Measurements from ENCODE around the gene BCL2. TPM values are rescaled to one million over a fixed set of nuclear protein-coding genes. Genes with fewer than 3 reads are reported as not detected.
A peak's percentile ranks its signal among the peaks of the same experiment; 100 is the strongest.

BCL2 gene
- total RNA-seq, 2 donors from 2014 or later, result 11.6 to 13.5 TPM

DNA sequence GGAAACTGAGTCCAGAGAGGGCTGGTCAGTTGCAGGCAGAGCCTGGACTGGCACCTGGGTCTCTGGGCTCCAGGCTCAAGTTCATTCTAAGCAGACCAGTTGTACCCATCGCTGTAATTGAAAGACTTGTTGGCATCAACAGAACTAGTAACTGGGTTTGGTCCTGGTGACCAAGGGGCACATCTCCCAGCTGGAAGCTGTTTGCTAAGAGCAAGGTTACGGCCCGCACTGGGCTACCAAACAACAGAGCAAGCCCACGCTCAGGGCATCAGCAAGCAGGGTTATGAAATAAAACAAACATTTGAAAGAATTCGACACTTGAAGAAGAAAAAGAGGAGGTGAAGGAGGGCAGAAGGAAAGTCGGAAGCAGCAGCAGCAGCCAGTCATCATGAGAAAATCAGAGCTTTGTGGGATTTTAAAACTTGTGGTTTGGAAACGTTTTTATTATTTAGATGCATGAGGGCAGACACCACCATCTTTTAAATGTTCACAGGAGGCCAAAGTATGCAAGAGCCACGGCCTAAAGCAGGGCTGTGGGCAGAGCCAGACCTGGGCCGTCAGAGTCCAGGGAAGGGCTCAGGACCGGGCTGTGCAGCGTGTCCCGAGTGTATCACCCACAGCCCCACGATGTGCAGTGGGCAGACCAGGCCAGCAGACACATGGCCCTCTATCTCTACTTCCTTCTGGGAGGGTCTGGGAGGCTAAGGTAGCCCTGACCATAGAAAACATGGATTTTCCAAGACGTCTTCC lies 220.3 kb downstream of the BCL2 start:
- intact Hi-C loops (cut with DNase I), result no loop called here
- no peak for DNase-seq (ENCODE audit: low spot score)

DNA sequence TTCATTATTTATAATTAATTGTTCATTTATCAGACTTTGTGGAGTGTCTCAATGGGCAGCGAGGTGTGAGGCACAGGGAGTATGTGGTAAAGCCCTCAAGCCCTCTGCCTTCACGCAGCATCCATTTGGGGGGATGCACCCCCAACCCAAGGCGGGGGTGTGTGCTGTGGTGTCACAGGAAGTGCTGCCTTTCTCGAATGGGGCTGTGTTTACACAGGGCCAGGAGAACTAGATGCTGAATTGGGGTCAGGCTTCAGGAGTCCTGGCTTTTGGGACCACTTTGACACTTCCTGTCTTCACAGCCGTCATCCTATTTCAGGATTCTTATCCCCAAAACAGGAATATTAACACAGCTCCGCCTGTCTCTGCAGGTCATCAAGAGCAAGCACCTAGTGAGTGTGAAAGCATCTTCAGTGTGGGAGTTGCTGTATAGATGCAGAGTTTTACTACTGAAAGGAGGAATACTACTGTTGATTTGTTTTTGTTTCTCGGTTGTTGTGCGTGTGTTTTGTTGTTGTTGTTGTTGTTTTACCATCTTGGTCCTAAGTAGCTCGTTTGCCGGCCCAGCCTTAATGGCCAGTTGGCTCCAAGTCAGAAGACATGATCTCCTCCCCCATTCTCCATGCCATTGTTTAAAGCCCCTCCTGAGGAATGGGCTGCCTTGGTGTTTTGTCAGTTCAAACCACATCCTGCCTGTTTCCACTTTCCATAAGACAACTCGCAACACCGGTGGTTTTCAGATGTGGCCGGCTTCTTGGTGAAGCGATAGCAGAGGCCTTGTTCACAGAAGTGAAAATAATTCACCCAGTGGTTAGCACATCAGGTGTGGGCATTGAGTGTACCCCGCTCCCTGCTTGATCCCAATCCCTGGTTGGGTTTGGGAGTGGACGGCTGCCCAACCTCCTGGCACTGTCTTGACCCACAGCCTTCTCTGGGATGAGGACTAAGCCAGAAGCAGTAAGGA lies 221.3 kb downstream of the BCL2 start:
- intact Hi-C loops (cut with DNase I), result no loop called here
- no peak for DNase-seq (ENCODE audit: low spot score)

DNA sequence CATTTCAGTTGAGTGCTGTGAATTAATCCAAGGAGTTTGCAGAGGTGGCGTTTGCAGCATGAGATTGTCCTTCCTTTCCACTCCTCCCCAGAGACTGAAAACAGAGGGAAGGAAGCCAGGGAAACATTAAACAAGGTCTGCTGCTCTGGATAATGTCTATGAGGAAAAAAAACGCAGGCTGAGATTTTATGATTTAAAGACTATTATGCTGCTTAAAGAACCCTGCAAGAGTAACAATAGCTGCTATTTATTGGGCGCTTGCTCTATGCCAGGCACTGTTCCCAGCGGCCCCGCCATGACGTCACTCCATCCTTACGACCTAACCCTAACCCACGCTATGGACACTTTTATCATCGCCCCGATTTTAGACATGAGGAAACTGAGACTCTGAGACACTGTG lies 222.4 kb downstream of the BCL2 start:
- intact Hi-C loops (cut with DNase I), result no loop called here

DNA sequence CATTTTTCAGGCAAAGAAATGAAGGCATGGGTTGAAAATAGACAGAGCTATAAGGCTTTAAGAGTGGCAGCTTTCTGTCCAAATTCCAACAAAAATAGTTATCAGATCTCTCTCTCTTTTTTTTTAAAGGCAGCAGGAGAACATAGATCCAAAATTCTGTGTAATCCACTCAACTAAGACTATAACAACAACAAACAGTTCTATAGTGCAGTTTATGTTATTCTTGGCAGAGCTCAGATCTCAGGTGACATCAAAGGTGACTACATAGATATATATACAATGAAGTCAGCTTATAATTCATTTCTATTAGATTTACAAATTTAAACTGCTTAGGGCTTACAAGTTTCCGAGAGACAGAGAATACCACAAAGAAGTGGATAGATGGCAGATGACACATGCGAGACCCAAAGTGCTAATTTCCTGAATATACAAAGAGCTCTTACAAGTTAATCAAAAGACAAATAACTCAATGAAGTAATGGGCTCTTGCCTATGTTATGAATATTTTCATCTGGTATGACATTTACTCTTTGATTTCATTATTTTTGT lies 223.2 kb downstream of the BCL2 start:
- no peak for DNase-seq (ENCODE audit: low spot score)
- intact Hi-C loops (cut with DNase I), result no loop called here

More for the DNA sequence above, 222.4 kb downstream of the BCL2 start:
- DNase-seq (ENCODE audit: low spot score), result no peak

DNA sequence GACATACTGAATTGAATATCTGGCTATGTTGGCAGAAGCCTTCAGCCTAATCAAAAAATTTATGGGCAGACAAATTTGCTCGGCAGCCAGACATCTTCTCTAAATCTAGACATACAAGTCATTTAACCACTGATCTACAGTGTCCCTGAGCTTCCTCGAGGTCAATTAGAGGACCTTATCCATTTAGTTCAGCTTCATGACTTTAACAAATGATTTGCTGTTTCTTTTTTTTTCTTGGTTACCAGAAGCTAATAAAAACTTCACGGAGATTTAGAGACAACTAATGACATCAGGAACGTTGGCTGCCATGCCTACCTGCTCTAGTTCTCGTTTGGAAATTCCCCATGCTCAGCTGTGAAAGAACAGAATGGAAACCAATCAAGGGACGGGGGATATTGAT lies 223.8 kb downstream of the BCL2 start:
- intact Hi-C loops (cut with DNase I), result no loop called here
- DNase-seq (ENCODE audit: low spot score), result no peak

GRCh38 chr18:63091671-63092364 lies 227.8 kb downstream of the BCL2 start:
- DNase-seq (ENCODE audit: low spot score), result no peak
- intact Hi-C loops (cut with DNase I), result no loop called here

GRCh38 chr18:63090334-63090733 lies 229.2 kb downstream of the BCL2 start:
- intact Hi-C loops (cut with DNase I), result no loop called here
- DNase-seq (ENCODE audit: low spot score), result no peak

GRCh38 chr18:63089041-63089440 lies 230.5 kb downstream of the BCL2 start:
- no peak for DNase-seq (ENCODE audit: low spot score)
- intact Hi-C loops (cut with DNase I), result loop anchor here in 1 of 2 donors (5.0 kb wide), 1 partner anchor 452 kb away; no protein-coding TSS in a partner anchor

DNA sequence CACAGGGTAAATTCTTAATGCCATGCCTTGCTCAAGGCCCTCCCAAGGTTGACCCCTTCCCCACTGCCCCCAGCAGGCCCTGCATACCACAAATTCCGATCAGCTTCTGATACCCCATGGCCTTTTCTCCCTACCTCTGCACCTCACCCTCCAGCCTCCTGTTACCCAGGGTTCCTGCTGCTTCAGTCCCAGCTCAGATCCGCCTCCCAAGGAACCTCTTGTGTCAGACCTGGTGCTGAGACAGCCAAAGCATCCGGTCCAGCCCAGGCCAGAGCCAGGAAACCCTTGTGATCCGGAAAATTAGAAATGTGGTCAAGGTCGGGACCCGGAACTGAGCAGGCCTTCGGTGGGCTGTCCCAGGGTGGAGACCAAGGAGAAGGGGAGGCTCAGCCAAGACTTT lies 231.3 kb downstream of the BCL2 start:
- no peak for DNase-seq (ENCODE audit: low spot score)
- intact Hi-C loops (cut with DNase I), result loop anchor here in 1 of 2 donors (5.0 kb wide), 1 partner anchor 451 kb away; no protein-coding TSS in a partner anchor

- no peak for DNase-seq (ENCODE audit: low spot score)
- intact Hi-C loops (cut with DNase I), result loop anchor here in 1 of 2 donors (5.0 kb wide), 1 partner anchor 450 kb away; no protein-coding TSS in a partner anchor
Observed at GRCh38 chr18:63087421-63088230, 231.9 kb downstream of the BCL2 start.

DNA sequence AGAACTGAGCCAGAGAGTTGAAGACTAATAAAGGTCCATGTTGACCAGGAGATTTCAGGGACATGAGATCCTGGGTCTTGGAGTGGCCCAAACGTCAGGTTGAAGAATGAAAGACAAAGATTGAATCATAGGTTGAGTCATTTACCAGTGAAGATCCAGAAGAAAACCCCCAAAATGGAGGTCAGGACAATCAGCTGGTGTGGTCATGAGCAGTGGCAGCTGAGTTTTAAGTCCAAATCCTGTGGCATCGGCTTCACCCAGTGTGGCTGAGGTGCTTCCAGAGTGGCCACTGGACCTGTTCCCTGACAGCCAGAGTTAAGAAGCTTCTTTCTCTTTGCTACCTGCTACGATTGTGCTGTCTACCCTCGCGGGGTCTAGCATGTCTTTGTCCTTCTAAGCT lies 234.0 kb downstream of the BCL2 start:
- no peak for DNase-seq (ENCODE audit: low spot score)
- intact Hi-C loops (cut with DNase I), result loop anchor here in 1 of 2 donors (5.0 kb wide), 1 partner anchor 448 kb away; no protein-coding TSS in a partner anchor

GRCh38 chr18:63084219-63084618 lies 235.3 kb downstream of the BCL2 start:
- no peak for DNase-seq (ENCODE audit: low spot score)
- intact Hi-C loops (cut with DNase I), result no loop called here

- intact Hi-C loops (cut with DNase I), result no loop called here
- no peak for DNase-seq (ENCODE audit: low spot score)
Observed at GRCh38 chr18:63083555-63083954, 236.0 kb downstream of the BCL2 start.

DNA sequence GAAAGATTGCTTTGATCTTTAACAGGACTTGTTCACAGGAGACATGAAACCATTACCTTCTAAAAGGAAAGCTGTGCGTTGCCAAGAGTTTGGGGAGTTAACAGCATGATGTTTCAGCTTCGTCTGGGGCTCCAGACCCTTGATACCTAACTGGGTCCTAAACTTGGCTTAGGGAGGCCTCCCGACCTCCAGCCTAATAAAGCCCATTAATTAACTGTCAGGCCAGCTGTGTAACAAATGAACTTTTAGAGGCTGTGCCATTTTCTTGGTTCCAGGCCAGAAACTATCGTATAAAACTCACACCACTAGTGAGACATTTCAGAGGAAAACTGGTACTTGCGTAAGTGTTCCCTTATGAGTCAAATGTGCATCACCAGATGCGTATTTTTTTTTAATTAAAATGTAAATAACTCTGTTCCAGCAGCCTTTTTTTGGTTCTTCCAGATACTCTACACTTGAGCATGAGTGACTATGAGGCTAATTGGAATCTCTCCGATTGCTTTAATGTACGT lies 236.5 kb downstream of the BCL2 start:
- intact Hi-C loops (cut with DNase I), result no loop called here
- DNase-seq (ENCODE audit: low spot score), result no peak

DNA sequence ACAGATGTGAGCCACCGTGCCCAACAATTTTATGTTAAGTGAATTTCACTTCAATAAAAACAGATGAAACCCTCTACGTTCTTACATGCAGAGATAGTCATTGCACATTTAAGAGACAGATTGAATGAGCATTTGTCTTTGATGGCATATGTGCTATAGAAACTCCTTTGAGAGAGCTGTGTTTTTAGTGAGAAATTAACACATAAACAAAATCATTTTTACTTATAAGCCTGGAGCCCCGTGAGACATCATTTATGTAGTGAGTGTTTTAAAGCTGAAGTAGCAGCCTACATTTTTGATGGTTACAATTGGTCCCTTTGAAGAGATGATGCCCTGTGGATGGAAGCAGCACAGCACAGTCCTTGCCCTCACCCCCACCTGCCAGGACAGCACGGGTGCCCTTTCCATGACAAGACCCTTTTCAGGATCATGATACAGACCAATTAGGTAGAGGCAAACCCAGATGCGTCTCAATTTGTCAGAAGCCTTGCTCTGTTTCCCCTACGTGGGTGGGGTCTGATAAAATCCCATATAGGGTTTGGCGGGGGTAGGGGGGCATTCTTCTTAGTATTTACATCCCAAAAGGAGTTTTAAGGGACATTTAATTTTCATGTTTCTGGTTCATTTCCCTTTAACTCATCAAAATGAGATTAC lies 237.1 kb downstream of the BCL2 start:
- intact Hi-C loops (cut with DNase I), result no loop called here
- no peak for DNase-seq (ENCODE audit: low spot score)

GRCh38 chr18:63079114-63079513 lies 240.5 kb downstream of the BCL2 start:
- intact Hi-C loops (cut with DNase I), result no loop called here
- no peak for DNase-seq (ENCODE audit: low spot score)

DNA sequence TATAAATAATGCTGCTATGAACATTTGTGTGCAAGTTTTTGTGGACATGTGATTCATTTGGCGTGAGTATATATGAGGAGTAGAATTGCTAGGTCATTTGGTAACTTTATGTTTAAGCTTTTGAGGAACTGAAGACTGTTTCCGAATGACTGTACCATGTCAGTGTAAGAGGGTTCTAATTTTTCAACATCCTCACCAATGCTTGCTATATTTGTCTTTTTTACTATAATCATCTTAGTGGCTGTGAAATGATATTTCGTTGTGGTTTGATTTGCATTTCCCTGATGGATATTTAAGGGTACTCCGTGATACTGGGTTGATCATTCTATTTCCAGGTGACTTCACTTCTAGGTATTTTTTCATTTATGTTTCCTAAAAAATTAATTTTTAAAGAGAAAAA lies 241.1 kb downstream of the BCL2 start:
- DNase-seq (ENCODE audit: low spot score), result no peak
- intact Hi-C loops (cut with DNase I), result no loop called here

DNA sequence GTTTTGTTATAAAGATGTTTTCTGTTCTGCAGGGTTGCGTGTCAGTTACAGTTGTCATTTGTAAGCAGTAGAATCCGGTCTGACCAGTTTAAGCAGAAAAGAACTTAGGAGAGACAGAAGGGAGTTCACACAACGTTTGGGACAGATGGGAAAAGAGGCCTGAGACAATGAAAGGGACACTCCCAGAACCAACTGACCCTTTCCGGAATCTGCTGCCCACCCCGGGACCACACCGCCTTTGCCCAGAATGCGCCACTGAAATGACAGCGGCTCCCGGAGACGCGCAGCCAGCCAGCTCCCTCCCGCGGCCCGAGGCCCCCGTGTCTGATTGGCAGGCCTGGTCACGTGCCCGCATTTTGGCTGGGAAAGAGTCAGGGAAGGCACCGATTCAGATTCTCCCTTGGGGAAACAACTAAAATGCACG lies 244.6 kb downstream of the BCL2 start:
- intact Hi-C loops (cut with DNase I), result no loop called here
- peak; percentile 92 for DNase-seq (ENCODE audit: low spot score)
